Activated CD8-positive, alpha-beta T cell treated with anti-CD3 and anti-CD28 coated beads for 36 hours (primary cell): ENCODE data around the gene FRY. TPM values are rescaled to one million over a fixed set of nuclear protein-coding genes. Genes with fewer than 3 reads are reported as not detected.

ENCODE experiments used
- ATAC-seq: fragments of 200-7000 bp; cut with Tn5 transposase; one replicate; pipeline ENCODE4 v1.10.0; 2021; ENCODE audit warnings: mild to moderate bottlenecking, moderate library complexity
- CTCF ChIA-PET: fragments of 350-600 bp; sonication (Branson Sonifier 250); formaldehyde crosslinking; loops from one replicate; lab custom pipeline; 2021; ENCODE audit warnings: antibody characterized with exemption; lab: Charles Lee
- POLR2A ChIA-PET: fragments of 350-600 bp; sonication (Branson Sonifier 250); formaldehyde crosslinking; loops from one replicate; lab custom pipeline; 2021; ENCODE audit warnings: antibody characterized with exemption; lab: Charles Lee
- DNase-seq: peaks from one replicate; pipeline ENCODE4 v3.0.0-alpha.2; 2020
- H3K27ac Mint-ChIP-seq: one replicate; pipeline ENCODE4 v1.8.0; 2021; ENCODE audit warnings: mild to moderate bottlenecking, mixed read lengths
- H3K27me3 Mint-ChIP-seq: one replicate; pipeline ENCODE4 v1.8.0; 2021; ENCODE audit warnings: mixed read lengths
- H3K36me3 Mint-ChIP-seq: one replicate; pipeline ENCODE4 v1.8.0; 2021; ENCODE audit warnings: low read depth, mixed read lengths
- H3K4me1 Mint-ChIP-seq: one replicate; pipeline ENCODE4 v1.8.0; 2021; ENCODE audit warnings: low read depth, mixed read lengths
- H3K4me3 Mint-ChIP-seq: one replicate; pipeline ENCODE4 v1.8.0; 2021; ENCODE audit warnings: mild to moderate bottlenecking, moderate library complexity, mixed read lengths
- H3K9me3 Mint-ChIP-seq: one replicate; pipeline ENCODE4 v1.8.0; 2021; ENCODE audit warnings: mixed read lengths
- intact Hi-C: fragments of 100-400 bp; cut with micrococcal nuclease; formaldehyde crosslinking; loops from one replicate; pipeline ENCODE4 v1.10.0; 2022
- total RNA-seq, 2 experiments: library from RNA; stranded (reverse); gene quantifications; one replicate each; pipeline ENCODE4 v1.2.3, GENCODE V29; 2021
- TF ChIP-seq, protein P1 (sequence below): fragments of 200-600 bp; IDR thresholded peaks from one replicate; pipeline ENCODE4 v1.8.0; 2022; ENCODE audit warnings: antibody characterized with exemption, mild to moderate bottlenecking

Gene FRY
- total RNA-seq, 2 experiments from 2014 or later, result 0.58 to 0.68 TPM

DNA sequence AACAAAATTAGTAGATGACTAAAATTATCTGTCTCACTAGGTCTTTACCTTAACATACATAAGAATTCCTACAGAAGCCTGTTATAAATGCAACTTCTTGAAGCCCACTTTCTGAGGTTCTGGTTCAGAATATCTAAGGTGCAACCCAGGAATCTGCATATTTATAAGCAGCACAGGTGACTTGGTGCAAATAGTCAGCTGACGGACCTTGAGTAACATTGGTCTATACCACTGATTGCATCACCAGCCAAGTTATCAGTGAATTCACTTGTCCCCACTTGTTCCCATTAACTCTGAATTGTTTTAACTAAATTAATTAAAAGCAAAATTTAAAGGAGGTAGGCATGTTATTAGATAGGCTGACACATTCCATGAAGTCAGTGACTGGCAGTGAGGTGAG is 109.9 kb downstream of the FRY start:
- intact Hi-C loops, result no loop called here
- ATAC-seq (no peak), DNase-seq (no peak)
- Mint-ChIP-seq H3K4me3 (no peak overlapping the region), H3K4me1 (no peaks in the 10 kb centered on the region), H3K27me3 (no peaks in the 10 kb centered on the region), H3K36me3 (no peaks in the 10 kb centered on the region), H3K27ac (no peak overlapping the region), H3K9me3 (no peaks in the 10 kb centered on the region)
- ChIA-PET POLR2A (no interaction called here), CTCF (no interaction called here)
- TF ChIP-seq, protein P1, sequence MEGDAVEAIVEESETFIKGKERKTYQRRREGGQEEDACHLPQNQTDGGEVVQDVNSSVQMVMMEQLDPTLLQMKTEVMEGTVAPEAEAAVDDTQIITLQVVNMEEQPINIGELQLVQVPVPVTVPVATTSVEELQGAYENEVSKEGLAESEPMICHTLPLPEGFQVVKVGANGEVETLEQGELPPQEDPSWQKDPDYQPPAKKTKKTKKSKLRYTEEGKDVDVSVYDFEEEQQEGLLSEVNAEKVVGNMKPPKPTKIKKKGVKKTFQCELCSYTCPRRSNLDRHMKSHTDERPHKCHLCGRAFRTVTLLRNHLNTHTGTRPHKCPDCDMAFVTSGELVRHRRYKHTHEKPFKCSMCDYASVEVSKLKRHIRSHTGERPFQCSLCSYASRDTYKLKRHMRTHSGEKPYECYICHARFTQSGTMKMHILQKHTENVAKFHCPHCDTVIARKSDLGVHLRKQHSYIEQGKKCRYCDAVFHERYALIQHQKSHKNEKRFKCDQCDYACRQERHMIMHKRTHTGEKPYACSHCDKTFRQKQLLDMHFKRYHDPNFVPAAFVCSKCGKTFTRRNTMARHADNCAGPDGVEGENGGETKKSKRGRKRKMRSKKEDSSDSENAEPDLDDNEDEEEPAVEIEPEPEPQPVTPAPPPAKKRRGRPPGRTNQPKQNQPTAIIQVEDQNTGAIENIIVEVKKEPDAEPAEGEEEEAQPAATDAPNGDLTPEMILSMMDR, result no peak

DNA sequence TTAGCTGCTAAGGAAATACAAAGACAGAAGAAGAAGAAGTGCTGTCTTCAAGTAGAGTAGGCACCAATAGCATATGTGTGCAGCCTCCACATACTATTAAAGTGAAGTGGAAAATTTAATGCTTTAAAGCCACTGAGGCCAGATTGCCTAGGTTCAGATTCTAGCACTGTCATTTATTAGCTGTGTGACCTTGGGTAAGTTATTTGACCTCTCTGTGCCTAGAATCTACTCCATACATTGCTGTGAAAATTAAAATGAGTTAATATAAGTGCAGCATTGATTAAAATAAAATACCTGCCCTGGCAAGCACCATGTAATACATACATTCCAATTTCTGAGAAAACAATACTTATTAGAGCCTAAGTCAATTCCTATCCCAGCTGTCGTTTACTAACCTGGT is 110.5 kb downstream of the FRY start:
- POLR2A ChIA-PET, result no interaction called here
- no peak overlapping the region for H3K27ac Mint-ChIP-seq
- no peaks in the 10 kb centered on the region for H3K9me3 Mint-ChIP-seq
- CTCF ChIA-PET, result no interaction called here
- intact Hi-C loops, result no loop called here
- no peaks in the 10 kb centered on the region for H3K36me3 Mint-ChIP-seq
- ATAC-seq (no peak), DNase-seq (no peak)
- TF ChIP-seq, protein P1, result no peak
- H3K27me3 Mint-ChIP-seq, result no peaks in the 10 kb centered on the region
- H3K4me3 Mint-ChIP-seq, result no peak overlapping the region
- no peaks in the 10 kb centered on the region for H3K4me1 Mint-ChIP-seq

DNA sequence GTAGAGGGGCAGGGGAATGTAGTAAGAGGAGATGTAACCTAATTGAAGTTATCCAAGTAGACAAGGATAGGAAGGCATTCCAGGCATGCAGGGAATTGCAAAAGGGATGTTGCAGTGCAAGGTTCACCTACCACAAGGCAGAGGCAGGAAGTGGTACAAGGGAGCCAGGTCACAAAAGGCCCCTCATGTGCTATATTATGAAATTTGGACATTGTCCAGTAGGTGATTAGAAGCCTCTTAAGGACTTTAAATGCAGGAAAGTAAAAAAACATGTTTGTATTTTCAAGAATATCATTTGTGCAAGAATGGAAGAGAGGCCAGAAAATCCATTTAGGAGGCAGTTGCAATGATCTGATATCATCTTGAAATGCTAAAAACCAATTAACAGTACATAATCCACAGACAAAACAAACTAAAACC is 111.4 kb downstream of the FRY start:
- POLR2A ChIA-PET, result no interaction called here
- H3K4me3 Mint-ChIP-seq, result no peak overlapping the region
- intact Hi-C loops, result no loop called here

DNA sequence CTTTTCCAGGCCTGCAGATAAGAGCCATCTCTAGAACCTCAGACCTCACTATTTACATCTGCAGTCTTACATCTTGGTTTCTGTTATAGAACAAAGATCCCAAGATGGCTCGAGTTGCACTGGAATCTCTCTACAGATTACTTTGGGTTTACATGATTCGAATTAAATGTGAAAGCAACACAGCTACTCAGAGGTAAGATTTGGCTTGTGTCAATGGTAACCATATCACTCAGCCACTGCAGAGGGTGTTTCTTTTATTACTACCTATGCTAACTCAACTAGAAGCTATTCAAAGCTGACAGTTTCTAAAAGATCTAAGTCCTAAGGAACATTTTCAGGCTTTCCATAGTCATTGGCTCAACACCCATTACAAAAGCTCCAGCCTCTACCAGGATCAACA is 115.6 kb downstream of the FRY start:
- no peak for ATAC-seq
- Mint-ChIP-seq H3K27ac (no peak overlapping the region), H3K36me3 (no peaks in the 10 kb centered on the region), H3K4me3 (no peak overlapping the region), H3K27me3 (no peaks in the 10 kb centered on the region), H3K4me1 (no peaks in the 10 kb centered on the region), H3K9me3 (no peaks in the 10 kb centered on the region)
- intact Hi-C loops, result no loop called here
- ChIA-PET CTCF (no interaction called here), POLR2A (no interaction called here)
- TF ChIP-seq, protein P1, result no peak
- DNase-seq, result no peak

More for the DNA sequence above, 111.4 kb downstream of the FRY start:
- CTCF ChIA-PET, result no interaction called here
- Mint-ChIP-seq H3K27ac (no peak overlapping the region), H3K4me1 (no peaks in the 10 kb centered on the region), H3K36me3 (no peaks in the 10 kb centered on the region), H3K9me3 (no peaks in the 10 kb centered on the region), H3K27me3 (no peaks in the 10 kb centered on the region)
- no peak for DNase-seq
- ATAC-seq, result no peak
- TF ChIP-seq, protein P1, result no peak

DNA sequence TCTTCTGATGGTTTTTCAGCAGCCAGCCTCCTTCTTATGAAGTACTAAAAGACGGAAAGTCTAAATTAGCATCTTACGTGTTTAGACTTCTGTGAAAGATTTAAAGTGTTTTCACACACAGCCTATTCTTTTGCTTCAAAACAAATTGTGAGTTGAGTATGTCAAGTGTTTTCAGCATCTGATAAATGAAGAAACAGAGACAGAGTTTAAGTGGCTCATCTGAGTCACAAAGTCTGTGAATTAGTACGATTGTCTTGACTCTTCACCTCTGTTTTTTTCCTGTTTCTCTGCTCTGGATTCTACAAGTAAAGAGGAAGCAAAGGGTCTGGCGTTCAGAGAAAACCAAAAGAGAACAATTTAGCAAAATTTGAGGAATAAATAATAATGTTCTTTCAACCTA is 116.4 kb downstream of the FRY start:
- ATAC-seq, result no peak
- H3K4me1 Mint-ChIP-seq, result no peaks in the 10 kb centered on the region
- DNase-seq, result no peak
- no peaks in the 10 kb centered on the region for H3K36me3 Mint-ChIP-seq
- no peaks in the 10 kb centered on the region for H3K9me3 Mint-ChIP-seq
- H3K4me3 Mint-ChIP-seq, result no peak overlapping the region
- H3K27ac Mint-ChIP-seq, result no peak overlapping the region
- intact Hi-C loops, result no loop called here
- ChIA-PET CTCF (no interaction called here), POLR2A (no interaction called here)
- no peaks in the 10 kb centered on the region for H3K27me3 Mint-ChIP-seq
- TF ChIP-seq, protein P1, result no peak
